A549 (cell line): ENCODE measurements around the gene TRIM22.

Source experiments
- CEBPB ChIP-seq, 2 experiments: fragments of >200 bp in 1 of 2; sonication (Bioruptor Twin) in 1 of 2; formaldehyde crosslinking in 1 of 2; IDR thresholded peaks; 2 replicates each; pipeline ENCODE4 v1.6.1; 2012 to 2016
- CHD2 ChIP-seq: fragments of 150-350 bp; IDR thresholded peaks from 2 replicates; pipeline ENCODE4 v1.6.1; 2014; ENCODE audit warnings: low read length; ENCODE audit not compliant: partially characterized antibody
- CHD4 ChIP-seq: fragments of 200-600 bp; sonication (generic); IDR thresholded peaks from 2 replicates; pipeline ENCODE4 v1.6.1; 2016; ENCODE audit warnings: antibody characterized with exemption, mild to moderate bottlenecking, borderline replicate concordance
- CTCF ChIP-seq: fragments of >200 bp; sonication (Bioruptor Twin); formaldehyde crosslinking; IDR thresholded peaks from 3 replicates; pipeline ENCODE4 v1.5.1; 2016
- E2F6 ChIP-seq: IDR thresholded peaks from 2 replicates; pipeline ENCODE4 v1.6.1; 2012; ENCODE audit warnings: low read depth, borderline replicate concordance
- HOXA7 ChIP-seq: fragments of 250-450 bp; sonication (Bioruptor Pico); IDR thresholded peaks from 2 replicates; pipeline ENCODE4 v1.5.0; 2020; ENCODE audit warnings: mild to moderate bottlenecking, moderate library complexity
- JUN ChIP-seq, 2 experiments: fragments of >200 bp; sonication (Bioruptor Twin); formaldehyde crosslinking; IDR thresholded peaks; 2 replicates in 1 of 2; 3 replicates in 1 of 2; pipeline ENCODE4 v1.6.1; 2016 to 2017
- KDM5A ChIP-seq: fragments of 200-600 bp; sonication (generic); IDR thresholded peaks from 2 replicates; pipeline ENCODE4 v1.6.1; 2016; ENCODE audit warnings: antibody characterized with exemption, mild to moderate bottlenecking
- MAX ChIP-seq: IDR thresholded peaks from 2 replicates; pipeline ENCODE4 v1.6.1; 2012
- NR3C1 ChIP-seq: fragments of >200 bp; sonication (Bioruptor Twin); formaldehyde crosslinking; IDR thresholded peaks from 3 replicates; pipeline ENCODE4 v1.6.1; 2017
- POLR2A ChIP-seq: IDR thresholded peaks from 2 replicates; pipeline ENCODE4 v1.6.1; 2012; ENCODE audit warnings: mild to moderate bottlenecking, low read length
- RAD21 ChIP-seq, 2 experiments: fragments of >200 bp in 1 of 2; sonication (Bioruptor Twin) in 1 of 2; formaldehyde crosslinking in 1 of 2; IDR thresholded peaks in 1 of 2; conservative IDR thresholded peaks in 1 of 2; 2 replicates in 1 of 2; 3 replicates in 1 of 2; pipeline ENCODE4 v1.6.1; 2012 to 2018; ENCODE audit warnings: inconsistent platforms in 1 of 2
- RARB ChIP-seq: fragments of 250-450 bp; sonication (Bioruptor Pico); IDR thresholded peaks from 2 replicates; pipeline ENCODE4 v1.8.0; 2021; ENCODE audit warnings: mild to moderate bottlenecking, moderate library complexity
- REST ChIP-seq: fragments of 200-600 bp; sonication (generic); IDR thresholded peaks from 2 replicates; pipeline ENCODE4 v1.6.1; 2016; ENCODE audit warnings: antibody characterized with exemption, mild to moderate bottlenecking, moderate library complexity

- TF ChIP-seq KDM5A (no peak), MAX (no peak), CEBPB (IDR thresholded peaks at IDR 0.05) (no peak), CHD4 (no peak), RAD21 (conservative IDR thresholded peaks at IDR 0.05 in 1 of 2, IDR thresholded peaks at IDR 0.05 in 1 of 2) (no peak), E2F6 (no peak), CTCF (no peak), CHD2 (no peak), REST (no peak), JUN (IDR thresholded peaks at IDR 0.05) (no peak), NR3C1 (no peak), RARB (CRISPR knock-in tag) (no peak), HOXA7 (CRISPR knock-in tag) (no peak), POLR2A (no peak)
Measured at GRCh38 chr11:5695580-5695979, 6.0 kb downstream of the TRIM22 start.
